ENCODE measurements around the gene FABP6.

DNA sequence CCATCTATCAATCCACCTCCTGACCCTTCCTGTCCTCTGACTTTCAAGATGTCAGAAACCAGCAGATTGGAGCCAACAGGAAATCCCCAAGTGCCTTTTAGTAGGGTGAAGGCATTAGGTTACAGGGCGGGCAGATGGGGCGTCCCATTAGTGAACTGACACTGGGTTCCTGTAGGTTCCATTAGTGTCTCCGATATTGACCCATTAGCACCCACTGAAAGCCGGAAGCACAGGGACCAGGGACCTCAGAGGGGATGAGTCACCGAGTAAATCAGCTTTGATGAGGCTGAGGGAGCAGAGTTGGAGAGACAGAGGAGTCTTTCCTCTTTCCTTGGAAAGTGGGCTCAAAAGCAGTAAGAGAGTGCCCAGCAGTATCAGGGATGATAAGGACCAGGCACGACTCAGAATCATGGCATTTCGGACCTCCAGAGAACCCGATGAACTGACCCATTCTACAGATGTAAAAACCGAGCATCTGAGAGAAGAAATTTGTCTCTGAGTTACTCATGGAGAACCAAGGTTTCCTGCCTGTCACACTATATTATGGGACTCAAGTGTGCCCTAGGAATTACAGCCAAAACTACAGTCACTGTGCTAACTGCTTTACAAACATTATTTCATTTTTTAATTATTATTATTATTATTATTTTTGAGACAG lies 47.2 kb upstream of the FABP6 start:
- no peak for TF ChIP-seq POLR2A (IDR thresholded peaks at IDR 0.05; ENCODE audit: low read length)
- TF ChIP-seq GATA1 (IDR thresholded peaks at IDR 0.05; ENCODE audit: low read depth, low read length): no peak
